Measurements from ENCODE around the gene CASZ1.

Gene CASZ1

DNA sequence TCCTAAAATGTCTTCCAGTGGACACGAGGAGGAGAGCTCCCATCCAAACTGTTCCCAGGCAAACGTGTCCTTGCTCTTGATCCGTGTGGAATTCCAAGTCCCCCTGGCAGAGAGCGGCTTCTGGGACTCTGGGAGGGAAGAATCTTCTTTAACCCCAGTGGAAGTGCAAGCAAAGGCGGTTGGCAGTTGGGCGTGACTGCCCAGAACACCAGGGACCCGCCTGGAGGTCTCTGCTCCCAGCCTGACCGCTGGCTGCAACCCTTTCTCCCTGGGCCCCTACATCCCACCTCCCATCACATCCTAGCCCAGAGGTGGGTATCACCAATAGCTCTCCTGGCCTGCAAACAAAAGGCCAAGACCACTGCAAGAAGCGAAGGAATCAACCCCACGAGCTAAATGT lies 17.8 kb downstream of the CASZ1 start:
- peaks cover 2% of the 10 kb centered on the region for H3K27me3 ChIP-seq (ENCODE audit: insufficient read depth, poor library complexity, severe bottlenecking)
- H3K27ac ChIP-seq (replicated peaks): no peak overlapping the region
- H3K4me3 ChIP-seq (replicated peaks; ENCODE audit: insufficient read depth, low read length): no peak overlapping the region
- TF ChIP-seq, protein P1, sequence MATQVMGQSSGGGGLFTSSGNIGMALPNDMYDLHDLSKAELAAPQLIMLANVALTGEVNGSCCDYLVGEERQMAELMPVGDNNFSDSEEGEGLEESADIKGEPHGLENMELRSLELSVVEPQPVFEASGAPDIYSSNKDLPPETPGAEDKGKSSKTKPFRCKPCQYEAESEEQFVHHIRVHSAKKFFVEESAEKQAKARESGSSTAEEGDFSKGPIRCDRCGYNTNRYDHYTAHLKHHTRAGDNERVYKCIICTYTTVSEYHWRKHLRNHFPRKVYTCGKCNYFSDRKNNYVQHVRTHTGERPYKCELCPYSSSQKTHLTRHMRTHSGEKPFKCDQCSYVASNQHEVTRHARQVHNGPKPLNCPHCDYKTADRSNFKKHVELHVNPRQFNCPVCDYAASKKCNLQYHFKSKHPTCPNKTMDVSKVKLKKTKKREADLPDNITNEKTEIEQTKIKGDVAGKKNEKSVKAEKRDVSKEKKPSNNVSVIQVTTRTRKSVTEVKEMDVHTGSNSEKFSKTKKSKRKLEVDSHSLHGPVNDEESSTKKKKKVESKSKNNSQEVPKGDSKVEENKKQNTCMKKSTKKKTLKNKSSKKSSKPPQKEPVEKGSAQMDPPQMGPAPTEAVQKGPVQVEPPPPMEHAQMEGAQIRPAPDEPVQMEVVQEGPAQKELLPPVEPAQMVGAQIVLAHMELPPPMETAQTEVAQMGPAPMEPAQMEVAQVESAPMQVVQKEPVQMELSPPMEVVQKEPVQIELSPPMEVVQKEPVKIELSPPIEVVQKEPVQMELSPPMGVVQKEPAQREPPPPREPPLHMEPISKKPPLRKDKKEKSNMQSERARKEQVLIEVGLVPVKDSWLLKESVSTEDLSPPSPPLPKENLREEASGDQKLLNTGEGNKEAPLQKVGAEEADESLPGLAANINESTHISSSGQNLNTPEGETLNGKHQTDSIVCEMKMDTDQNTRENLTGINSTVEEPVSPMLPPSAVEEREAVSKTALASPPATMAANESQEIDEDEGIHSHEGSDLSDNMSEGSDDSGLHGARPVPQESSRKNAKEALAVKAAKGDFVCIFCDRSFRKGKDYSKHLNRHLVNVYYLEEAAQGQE (IDR thresholded peaks at IDR 0.05; ENCODE audit: insufficient replicate concordance, low read depth): no peak
- TF ChIP-seq, protein P2, sequence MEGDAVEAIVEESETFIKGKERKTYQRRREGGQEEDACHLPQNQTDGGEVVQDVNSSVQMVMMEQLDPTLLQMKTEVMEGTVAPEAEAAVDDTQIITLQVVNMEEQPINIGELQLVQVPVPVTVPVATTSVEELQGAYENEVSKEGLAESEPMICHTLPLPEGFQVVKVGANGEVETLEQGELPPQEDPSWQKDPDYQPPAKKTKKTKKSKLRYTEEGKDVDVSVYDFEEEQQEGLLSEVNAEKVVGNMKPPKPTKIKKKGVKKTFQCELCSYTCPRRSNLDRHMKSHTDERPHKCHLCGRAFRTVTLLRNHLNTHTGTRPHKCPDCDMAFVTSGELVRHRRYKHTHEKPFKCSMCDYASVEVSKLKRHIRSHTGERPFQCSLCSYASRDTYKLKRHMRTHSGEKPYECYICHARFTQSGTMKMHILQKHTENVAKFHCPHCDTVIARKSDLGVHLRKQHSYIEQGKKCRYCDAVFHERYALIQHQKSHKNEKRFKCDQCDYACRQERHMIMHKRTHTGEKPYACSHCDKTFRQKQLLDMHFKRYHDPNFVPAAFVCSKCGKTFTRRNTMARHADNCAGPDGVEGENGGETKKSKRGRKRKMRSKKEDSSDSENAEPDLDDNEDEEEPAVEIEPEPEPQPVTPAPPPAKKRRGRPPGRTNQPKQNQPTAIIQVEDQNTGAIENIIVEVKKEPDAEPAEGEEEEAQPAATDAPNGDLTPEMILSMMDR (IDR thresholded peaks at IDR 0.05; ENCODE audit: insufficient read depth, low read length): no peak
- TF ChIP-seq GABPA (IDR thresholded peaks at IDR 0.05; ENCODE audit: low read depth): no peak
- no peak for DNase-seq (ENCODE audit: low read depth in 1 of 2, low spot score in 1 of 2)

DNA sequence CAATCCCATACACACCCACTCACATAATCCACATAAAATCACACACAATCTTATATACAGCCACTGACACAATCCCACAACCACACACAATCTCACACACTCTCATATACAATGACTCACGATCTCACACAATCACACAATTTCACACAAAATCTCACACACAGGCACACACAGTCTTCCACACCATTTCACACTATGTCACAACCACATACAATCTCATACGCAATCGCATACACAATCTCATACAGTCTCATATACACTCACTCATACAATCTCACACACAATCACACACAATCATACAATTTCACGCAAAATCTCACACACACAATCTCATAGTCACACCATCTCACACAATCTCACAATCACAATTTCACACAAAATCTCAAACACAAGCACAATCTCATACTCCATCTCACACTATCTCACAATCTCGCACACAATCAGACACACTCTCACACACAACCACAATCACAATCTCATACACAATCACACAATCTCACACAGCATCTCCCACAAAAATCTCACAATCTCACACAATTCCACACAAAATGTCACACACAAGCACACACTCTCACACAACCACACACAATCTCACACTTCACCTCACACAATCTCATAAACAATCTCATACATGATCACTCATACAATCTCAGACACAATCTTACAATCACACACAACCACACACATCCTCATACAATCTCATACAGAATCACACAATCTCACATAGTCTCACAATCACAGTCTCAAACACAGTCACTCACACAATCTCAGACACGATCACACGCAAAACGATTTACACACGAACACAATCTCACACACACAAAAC lies 18.5 kb downstream of the CASZ1 start:
- no peak overlapping the region for H3K4me3 ChIP-seq (replicated peaks; ENCODE audit: insufficient read depth, low read length)
- peaks cover 2% of the 10 kb centered on the region for H3K27me3 ChIP-seq (ENCODE audit: insufficient read depth, poor library complexity, severe bottlenecking)
- TF ChIP-seq POLR2AphosphoS5 (IDR thresholded peaks at IDR 0.05; ENCODE audit: low read depth) (no peak), SPI1 (IDR thresholded peaks at IDR 0.05; ENCODE audit: borderline replicate concordance, low read depth) (no peak), GABPA (IDR thresholded peaks at IDR 0.05; ENCODE audit: low read depth) (no peak)
- TF ChIP-seq, protein P1 (IDR thresholded peaks at IDR 0.05; ENCODE audit: insufficient replicate concordance, low read depth): no peak
- TF ChIP-seq, protein P2 (IDR thresholded peaks at IDR 0.05; ENCODE audit: insufficient read depth, low read length): no peak
- no peak overlapping the region for H3K27ac ChIP-seq (replicated peaks)
- no peak for DNase-seq (ENCODE audit: low read depth in 1 of 2, low spot score in 1 of 2)

DNA sequence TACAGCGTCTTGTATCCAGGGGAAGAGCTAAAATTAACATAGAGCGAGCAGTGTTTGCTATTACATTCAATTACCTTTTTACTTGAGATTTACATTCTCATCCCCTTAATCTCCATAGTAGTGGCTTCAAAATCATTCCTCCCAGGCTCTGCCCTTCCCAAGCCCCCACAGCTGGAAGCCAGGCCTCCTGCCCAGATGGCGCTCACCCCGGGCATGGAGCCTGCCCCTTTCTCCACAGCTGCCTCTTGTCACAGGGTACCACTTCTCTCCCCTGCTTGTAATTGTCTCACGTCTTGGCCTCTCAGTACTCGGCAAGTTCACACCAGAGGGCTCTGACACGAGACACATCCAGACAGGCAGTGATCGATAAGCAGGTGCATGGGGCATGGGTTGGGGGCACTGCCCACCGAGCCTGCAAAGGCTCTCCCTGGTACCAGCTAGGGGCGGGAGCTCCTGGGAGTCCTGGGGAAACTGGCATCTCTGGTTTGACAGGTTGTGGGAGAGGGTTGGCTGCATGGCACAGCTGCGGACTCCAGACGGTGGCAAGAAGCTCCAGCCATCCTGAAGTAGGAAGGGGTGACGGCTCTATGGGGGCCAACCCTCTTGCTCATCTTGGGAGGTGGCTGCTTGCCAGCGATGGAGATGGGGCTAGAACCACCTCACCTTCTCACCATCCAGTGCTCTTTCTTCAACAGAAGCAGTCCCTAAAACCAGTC lies 20.1 kb downstream of the CASZ1 start:
- Histone ChIP-seq H3K27me3 (ENCODE audit: insufficient read depth, poor library complexity, severe bottlenecking) (peaks cover under 1% of the 10 kb centered on the region), H3K27ac (replicated peaks) (no peak overlapping the region), H3K4me3 (replicated peaks; ENCODE audit: insufficient read depth, low read length) (no peak overlapping the region)
- DNase-seq (ENCODE audit: low read depth in 1 of 2, low spot score in 1 of 2): no peak
- TF ChIP-seq, protein P2 (IDR thresholded peaks at IDR 0.05; ENCODE audit: insufficient read depth, low read length): no peak
